CMK (cell line): Measurements from ENCODE around the gene APRT.
"Not testable (repeated sequence)": the region's sequence is repeated elsewhere in the genome, so short reads cannot be mapped to it uniquely, and the experiment has no call there.

ENCODE experiments used
- DNase-seq: peaks from one replicate; pipeline ENCODE4 v3.0.0-alpha.2; 2010; ENCODE audit warnings: low read depth

APRT gene

DNA sequence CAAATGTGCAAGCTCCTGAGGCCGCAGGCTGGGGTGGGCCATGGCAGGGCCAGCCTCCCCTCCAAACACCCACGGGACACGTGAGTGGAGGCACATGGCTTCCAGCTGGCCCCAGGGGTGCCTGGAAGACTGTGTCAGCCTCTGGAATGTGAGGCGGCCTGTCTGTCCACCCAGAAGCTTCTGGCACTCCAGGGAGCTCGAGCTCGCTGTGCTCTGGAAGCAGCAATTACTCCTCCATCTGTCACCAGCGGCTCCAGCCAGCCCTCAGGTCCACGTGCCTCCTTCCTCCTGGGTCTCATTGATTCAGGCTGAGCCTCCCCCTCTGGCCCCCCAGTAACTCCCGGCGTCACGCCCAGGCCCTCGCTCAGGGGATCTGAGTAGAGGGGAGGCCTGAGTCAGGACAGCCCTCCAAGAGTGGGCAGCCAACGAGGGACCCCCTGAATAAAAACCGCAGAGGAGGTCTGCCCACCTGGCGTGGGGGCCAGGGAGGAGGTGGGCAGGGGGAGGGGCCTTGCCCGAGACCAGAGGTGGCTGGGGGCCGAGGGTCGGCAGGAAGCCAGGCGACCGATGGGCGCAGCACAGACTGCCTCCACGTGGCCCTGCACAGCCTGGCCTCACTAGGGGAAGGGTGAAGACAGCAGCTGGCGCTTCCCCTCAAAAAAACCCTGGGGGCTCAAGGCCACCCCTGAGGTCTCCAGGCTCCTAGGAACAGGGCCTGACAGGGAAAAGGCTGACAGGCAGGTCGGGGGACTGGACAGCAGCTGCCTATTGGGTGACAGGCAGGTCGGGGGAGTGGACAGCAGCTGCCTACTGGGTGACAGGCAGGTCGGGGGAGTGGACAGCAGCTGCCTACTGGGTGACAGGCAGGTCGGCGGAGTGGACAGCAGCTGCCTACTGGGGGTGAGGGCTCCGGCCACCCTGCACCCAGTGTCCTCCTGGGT is 38.6 kb downstream of the APRT start:
- DNase-seq, result no peak

DNA sequence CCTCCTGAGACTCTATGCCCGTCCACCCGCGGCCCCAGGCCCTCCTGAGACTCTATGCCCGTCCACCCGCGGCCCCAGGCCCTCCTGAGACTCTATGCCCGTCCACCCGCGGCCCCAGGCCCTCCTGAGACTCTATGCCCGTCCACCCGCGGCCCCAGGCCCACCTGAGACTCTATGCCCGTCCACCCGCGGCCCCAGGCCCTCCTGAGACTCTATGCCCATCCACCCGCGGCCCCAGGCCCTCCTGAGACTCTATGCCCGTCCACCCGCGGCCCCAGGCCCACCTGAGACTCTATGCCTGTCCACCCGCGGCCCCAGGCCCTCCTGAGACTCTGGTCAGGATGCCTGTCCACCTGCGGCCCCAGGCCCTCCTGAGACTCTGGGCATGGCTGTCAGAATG is 39.9 kb downstream of the APRT start:
- DNase-seq, result not testable (repeated sequence)

DNA sequence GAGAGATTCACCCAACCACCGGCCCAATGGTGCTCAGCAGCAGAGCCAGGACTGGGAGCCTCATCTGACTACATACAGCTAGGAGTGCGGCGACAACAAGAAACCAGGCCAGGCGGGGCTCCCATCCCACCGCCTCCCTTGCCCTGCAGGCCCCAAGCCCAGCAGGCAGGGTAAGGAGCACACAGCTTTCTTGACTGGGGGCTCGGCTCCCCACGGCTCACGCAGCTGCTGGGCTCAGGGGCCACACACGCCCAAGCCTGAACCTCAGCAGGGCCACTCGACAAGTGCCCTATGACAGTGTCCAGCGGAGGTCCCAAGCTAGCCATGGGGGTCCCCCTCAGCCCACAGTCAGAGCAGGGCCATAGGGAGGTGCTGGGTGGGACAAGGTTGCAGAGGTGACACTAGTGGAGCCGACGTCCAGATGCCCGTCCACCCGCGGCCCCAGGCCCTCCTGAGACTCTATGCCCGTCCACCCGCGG is 40.4 kb downstream of the APRT start:
- no peak for DNase-seq

DNA sequence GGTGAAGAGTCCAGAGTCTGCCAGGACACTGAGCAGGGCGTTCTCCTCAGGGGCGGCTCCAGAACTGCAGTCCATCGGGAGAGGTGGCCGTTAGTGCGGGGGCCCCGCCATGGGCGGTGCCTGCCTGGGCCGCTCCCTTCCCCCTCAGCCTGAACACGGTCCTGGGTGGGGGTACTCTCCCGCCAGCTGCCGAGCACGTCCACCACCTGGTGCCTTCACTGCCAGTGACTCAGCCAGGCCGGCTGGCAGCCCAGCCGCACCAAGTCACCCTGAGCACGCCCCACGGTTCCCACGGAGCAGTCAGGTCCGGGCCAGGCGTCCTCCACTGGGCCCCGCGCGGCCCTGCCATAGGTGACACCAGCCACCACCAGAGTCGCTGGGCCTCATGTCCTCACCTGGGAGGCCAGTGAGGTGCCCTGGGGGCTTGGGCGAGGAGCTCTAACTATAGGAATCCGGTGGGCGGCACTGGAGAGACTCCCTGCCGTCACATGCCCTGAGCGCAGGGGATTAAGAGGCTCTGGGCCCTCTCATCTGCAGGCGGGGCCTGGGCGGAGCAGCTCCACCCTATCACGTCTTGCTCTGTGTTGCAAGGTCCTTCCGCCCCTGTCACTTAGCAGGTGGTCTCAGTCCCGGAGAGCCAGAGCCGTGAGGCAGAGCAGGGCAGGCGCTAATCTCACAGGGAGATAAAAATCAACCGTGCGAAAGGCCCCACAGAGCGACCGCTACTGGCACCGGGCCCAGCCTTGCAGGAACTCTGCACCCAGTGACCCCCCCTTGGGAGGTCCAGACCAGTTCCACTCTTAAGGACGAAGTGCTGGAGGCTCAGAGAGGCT is 41.1 kb downstream of the APRT start:
- peak; percentile 88 for DNase-seq

DNA sequence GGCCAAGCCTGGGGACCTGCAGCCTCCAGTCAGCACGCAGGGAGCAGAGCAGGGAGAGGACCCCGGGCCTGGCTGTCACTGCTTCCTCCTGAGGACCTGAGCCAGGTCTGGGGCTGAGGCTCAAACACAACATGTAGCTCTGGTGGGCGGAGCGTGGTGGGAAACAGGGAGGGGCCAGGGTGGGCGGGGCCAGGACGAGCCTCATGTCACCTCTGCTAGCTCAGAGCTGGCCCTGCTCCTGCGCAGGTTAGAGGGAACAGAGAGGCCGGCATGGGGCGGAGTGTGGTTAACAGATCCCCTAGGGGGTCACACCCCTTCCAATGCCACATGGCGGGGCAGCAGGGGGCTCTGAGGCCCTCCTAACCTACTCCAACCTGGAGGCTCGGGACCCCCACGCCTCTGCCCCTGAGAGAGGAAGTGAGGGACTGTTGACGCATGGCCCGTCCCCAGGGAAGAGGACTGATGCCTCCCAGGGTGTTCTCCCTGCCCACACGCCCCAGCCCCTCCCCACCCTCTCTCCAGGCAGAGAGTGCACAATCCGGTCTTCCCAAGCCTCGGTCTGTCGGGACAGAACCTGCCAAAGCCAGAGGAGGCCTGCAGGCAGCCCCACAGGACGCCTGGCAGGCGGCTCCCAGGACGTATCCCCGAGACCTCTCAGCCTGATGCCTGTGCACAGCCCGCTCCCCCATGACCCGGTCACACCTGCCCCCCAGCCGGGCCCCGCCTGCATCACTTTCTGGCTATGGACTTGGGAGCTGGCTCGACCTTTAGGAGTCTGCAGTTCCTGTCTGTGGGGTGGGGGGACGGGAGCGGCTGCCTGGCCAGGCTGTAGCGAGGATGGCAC is 41.9 kb downstream of the APRT start:
- DNase-seq, result no peak

DNA sequence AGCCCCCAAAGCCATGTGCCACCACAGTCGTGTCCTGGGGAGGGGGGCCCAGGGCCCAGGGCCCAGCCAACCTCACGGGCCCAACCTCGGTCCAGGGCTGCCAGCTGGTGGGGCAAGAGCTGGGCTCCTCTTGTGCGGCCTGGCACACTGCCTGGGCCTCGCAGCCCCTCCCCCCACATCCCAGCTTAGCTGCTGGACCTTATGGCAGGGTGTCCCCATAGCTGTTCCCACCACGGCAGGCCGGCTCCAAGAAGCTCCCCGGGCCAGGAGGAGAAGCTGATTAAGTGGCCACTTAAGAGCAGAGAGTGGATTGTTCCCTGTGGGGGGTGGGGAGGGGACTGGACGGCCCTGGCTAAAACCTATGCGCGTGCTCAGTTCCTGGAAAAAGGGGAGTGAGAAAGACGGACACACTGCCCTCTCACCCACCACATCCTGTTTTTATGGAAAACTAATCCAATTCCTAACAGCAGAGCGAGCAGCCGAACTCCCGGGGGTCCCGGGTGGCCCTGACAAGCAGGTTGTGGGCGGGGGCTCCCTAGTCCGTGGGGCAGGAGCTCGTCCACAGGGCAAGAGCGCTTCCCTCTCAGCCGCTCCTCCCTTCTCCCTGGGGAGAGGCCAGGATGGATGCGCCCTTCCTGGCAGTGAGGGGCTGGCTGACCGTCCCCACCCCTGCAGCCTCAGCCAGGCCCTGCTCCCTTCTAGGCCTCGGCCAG is 43.5 kb downstream of the APRT start:
- no peak for DNase-seq

DNA sequence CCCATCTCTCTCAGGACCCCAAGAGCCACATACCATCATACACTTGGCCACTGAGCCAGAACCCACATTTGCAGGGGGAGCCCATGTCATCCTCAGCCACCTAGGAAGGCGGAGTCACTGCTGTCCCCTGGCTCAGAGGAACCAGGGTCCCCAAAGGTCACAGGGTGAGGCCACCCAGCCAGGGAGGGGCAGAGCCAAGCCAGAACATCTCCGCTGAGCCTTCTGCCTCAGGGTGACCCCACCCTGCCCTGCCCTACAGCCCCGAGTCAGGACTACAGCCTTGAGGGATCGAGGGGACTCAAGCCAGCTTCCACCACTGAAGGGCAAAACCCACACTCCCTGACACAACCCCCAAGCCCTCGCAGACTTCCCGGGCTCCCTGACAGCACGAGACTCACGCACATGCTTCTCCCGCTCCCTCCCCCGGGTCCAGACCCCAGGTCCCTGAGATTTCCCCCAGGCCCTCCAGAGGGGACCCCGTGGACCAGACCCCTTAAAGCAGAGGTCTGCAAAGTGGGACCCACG is 44.1 kb downstream of the APRT start:
- no peak for DNase-seq

DNA sequence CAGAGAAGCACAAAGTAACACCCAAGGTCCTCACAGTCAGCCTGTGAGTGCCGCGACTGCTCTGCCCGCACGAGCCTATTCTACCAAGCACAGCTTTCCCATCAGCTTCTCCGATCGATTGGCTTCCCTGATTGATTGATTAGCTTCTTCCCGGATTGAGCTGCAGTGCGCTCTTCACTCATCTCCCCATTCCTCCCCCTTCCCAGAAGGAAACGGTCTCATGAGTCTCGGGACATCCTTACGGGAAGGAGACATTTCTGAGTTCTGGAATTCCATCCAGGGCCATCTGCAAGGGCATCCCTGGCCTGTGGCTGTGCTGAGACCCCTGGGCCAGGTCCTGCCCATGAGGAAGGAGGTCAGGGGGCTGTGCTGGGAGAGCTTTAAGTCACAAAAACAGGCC is 44.8 kb downstream of the APRT start:
- no peak for DNase-seq

DNA sequence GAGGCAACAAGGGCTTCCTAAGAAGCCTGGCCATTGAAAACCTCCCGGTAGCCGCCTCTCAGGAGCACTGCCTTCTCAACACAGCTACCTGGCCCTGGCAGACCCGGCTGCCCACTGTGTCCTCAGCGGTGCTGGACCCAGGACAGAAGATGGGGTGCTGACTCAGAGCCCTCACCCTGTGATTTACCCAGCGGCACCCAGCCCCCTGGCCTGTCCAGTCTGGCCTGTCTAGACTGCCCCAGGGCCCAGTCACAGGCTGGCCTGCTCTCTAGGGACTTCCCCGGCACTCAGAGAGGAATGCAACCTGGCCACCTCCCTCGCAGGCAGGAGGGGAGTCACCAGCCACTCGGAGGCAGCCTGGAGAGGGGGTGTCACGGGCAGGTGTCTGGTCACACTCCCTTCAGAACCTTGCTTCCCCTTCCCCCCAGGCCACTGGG is 46.8 kb downstream of the APRT start:
- DNase-seq, result no peak

DNA sequence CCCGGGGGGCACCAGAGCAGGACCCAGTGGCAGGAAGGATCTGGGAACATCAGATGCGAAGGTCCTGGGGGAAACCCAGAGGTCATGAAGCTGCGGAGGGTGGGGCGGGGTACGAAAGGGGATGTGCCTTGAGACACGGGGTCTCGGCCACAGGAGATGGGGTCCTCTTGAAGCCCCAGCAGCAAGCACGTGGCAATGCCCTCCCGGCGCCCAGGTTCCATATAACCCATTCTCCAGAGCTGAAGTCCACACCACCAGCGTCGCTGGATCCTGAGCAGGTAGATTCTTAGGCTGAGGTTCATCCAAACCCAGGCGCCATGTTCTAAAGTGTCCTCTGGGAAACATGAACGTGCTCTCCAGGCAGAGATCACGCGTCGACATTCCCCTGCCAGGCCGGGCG is 47.6 kb downstream of the APRT start:
- DNase-seq, result no peak

DNA sequence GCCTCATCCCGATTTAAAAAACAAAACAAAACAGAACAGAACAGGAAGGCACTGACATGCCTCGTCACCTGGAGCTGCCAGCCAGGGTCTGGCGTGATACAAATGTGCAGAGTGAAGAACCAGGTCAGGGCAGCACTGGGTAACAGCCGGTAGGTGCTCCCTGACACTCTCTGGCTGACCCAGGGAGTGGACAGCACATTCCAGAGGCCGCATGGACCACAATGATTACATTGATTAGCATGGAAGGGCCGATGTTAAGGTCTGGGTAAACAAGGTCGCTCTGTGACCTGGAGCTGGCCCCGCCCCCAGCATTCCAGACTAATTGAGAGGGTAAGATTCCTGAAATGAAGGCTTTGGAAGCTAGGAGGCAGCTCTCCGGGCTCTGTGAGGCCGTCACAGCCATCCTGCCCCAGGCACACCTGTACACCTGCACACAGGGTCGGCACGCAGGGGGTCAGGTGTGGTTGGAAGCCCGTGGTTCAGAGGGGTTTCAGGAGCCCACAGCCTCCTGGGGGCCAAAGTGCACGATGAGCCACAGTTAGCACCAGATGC is 48.1 kb downstream of the APRT start:
- DNase-seq, result no peak

DNA sequence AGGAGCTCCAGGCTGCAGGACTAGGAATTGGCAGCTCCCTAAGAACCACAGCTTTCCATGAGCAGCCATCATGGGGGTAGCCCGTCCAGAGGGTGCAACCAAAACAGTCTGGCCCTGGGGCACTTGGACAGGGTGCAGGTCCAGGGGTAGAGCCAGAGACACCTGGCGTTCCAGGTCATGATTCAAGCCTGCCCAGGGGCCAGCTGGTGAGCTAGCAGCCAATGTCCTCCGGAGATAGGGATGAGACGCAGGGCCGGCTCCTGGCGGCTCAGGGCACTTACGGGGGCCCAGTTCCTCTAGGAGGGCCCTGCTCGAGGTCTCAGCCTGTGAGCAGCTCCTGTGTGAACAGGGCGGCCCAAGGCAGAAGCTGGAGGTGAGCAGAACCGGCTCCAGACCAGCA is 48.8 kb downstream of the APRT start:
- no peak for DNase-seq

DNA sequence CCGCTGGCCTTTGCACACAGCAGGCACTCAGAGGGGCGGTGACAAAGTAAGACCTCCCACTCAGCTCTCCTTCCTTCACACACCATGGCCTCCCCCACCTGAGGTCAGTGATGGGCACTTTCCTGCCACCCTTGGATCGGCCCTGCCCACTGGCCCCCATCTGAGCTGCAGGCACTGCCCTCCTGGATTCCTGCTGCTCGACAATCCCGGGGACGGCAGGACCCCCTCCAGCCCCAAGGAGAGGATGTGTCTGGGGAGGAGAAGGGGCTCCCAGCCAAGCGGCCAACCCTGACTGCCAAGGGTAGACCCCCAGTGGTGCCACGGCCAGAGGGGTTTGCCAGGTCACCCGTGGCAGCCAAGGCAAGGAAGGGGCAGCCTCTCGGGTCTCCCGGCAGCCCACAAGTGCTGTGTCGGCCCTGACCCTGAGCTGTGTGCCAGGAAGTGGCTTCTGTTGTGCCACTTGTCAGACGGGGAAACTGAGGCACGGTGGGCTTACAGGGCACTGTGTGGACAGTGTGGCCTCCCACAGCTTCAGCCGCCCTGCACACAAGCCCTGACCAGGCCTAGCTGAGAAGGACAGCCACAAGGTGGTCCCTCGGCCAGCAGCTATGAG is 49.4 kb downstream of the APRT start:
- DNase-seq, result no peak

DNA sequence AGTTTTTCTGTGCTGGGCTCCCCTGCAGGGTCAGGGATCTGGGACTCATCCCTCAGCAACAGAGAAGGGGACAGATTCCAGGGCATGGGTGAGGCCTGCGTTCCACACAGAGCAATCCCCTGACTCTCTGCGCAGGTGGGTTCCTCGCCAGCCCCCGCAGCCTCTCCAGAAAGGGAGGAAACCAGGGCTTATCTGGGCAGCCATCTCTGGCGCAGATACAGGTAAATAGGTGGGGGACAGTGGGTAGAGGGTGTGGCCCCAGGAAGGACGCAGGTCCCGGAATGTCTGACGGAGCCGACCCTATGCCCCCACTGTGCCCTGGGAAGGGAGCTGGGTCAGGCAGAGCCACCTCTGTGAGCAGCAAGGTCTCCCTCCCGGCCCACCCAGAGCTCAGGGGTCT is 49.9 kb downstream of the APRT start:
- no peak for DNase-seq

DNA sequence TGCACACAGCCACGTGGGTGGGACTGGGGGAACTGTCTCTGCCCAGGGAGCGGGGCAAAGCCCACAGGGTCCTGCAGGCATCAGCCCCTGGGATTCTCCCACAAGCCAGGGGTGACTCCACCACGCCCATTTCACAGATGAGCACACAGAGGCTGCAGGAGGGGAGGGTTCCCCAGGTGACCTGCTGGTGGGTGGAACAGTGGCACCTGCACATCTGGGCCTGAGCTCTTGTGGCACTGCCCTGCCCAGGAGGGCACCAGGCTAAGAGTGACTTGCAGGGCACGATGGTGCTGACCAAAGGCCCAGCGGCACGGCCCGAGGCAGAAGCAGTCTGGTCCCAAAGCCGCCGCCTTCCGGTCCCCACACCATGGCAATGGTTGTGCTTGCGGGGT is 50.6 kb downstream of the APRT start:
- no peak for DNase-seq

DNA sequence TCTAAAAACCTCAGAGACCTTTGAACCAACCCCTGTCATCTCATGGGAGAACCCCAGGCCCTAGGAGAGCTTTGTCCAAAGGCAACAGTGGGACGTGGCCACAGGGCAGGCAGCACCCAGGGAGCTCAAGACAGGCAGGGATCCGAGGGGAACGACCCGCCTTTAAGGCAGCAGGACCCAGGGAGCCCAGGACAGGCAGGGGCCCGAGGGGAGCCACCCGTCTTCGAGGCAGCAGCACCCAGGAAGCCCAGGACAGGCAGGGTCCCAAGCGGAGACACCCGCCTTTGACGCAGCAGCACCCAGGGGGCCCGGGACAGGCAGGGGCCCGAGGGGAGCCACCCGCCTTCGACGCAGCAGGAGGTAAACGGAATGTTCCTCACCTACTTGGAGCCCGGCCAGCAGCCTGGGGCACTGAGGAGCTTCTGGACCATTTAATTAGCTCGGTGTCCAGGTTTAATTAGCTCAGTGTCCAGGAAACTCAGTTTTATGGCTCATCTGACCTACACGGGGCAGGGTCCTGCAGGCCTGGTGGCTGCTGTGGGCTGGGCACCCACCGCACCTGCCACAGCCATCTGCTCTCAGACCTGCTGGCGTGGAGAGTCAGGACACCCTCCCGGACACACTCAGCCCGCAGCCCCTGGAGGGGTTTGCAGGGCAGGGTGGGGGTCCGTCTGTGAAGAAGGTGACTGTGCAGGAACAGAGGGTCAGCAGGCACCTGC is 51.1 kb downstream of the APRT start:
- DNase-seq, result no peak

DNA sequence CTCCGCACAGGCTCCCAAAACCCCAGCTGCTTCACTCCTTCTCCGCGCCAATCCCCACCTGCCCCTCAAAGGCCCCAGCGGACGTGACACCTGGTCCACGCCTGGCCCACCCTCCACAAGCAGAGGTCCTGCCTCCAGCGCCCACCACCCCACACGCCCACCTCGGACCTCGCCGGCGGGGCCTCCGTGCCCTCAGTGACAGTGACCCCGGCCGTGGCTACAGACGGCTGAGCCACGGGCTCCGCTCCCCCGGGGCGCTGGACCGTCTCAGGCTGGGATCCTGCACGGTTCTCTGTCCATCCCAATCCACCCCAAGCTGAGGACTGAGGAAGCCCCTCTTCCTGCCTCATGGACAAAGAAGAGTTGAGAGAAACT is 51.8 kb downstream of the APRT start:
- no peak for DNase-seq
